Measurements from ENCODE around the gene SMARCA1.

SMARCA1 gene

GRCh38 chrX:129450123-129450522 lies 73.2 kb downstream of the SMARCA1 start:
- no peak for DNase-seq

- DNase-seq: no peak
Measured at GRCh38 chrX:129449148-129449547, 74.1 kb downstream of the SMARCA1 start.

GRCh38 chrX:129445436-129445835 lies 77.9 kb downstream of the SMARCA1 start:
- no peak for DNase-seq

- no peak for DNase-seq
Measured at GRCh38 chrX:129433945-129434344, 89.3 kb downstream of the SMARCA1 start.

GRCh38 chrX:129433461-129433860 lies 89.8 kb downstream of the SMARCA1 start:
- no peak for DNase-seq

- no peak for DNase-seq
Measured at GRCh38 chrX:129427267-129427666, 96.0 kb downstream of the SMARCA1 start.

- no peak for DNase-seq
Measured at GRCh38 chrX:129423191-129423590, 100.1 kb downstream of the SMARCA1 start.

- DNase-seq: no peak
Measured at GRCh38 chrX:129404670-129405008, 118.7 kb downstream of the SMARCA1 start.

GRCh38 chrX:129403974-129404669 lies 119.2 kb downstream of the SMARCA1 start:
- no peak for DNase-seq

Data from activated naive CD4-positive, alpha-beta T cell treated with Interleukin-2 at 50 U/mL for 16 hours (primary cell).